GM12872 (cell line): ENCODE measurements around the gene FHDC1.

Experiments
- CTCF ChIP-seq: IDR thresholded peaks from 3 replicates; pipeline ENCODE4 v1.5.1; 2011; ENCODE audit warnings: low read depth, mild to moderate bottlenecking, low read length, moderate library complexity; ENCODE audit not compliant: insufficient read depth

The FHDC1 gene

GRCh38 chr4:152960082-152960481 is 24.0 kb downstream of the FHDC1 start:
- TF ChIP-seq CTCF: no peak

DNA sequence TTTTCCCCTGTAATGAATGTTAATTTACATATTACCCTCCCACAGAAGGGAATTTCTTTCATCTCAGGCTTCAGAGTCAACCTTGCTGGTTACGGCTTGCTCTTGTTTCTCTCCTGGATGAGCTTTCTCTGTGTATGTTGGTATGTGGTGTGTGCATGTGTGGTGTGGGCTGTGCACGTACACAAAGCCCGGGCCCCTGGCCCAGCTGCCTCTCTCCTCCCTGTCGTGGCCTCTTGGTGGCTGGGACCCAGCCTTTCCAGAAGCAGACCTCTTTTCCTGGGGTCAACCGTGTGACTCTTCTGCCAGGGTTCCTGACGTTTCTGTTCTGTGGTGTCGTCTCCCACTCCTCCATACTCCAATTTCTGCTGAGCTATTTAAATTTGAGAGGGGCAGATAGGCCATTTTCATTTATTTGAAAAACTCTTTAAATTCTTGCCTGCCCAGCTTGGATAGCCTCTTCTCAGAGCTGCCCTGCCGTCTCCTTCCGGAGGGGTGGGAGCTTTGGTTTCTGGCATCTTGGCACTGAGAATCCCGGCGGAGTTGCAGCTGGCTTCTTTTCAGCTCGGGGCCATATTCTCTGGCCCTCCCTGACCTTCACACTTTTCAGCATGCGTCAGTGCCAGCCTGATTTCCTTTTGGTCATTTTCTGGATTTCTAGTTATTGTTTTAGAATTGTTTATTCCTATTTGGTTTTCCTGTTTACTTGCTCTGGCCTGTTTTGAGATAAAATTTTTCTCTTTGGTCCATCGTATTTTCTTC is 25.1 kb downstream of the FHDC1 start:
- no peak for TF ChIP-seq CTCF

DNA sequence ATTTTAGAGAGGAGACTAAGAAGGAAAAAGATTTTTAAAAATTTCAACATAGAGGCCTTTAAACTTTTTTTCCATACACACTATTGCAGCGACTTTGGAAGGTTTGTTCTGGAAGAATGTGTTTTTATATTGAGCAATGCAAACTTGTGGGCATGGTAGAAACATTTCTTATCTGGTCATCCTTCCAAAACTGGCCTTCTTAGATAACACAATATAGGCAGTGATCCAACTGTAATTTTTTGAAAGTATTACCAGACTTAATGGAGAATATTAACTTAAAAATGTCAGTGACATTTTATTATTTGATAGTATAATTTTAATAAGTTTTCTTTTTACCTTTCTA is 25.6 kb downstream of the FHDC1 start:
- TF ChIP-seq CTCF: no peak

- no peak for TF ChIP-seq CTCF
Observed at GRCh38 chr4:152962150-152962549, 26.0 kb downstream of the FHDC1 start.

DNA sequence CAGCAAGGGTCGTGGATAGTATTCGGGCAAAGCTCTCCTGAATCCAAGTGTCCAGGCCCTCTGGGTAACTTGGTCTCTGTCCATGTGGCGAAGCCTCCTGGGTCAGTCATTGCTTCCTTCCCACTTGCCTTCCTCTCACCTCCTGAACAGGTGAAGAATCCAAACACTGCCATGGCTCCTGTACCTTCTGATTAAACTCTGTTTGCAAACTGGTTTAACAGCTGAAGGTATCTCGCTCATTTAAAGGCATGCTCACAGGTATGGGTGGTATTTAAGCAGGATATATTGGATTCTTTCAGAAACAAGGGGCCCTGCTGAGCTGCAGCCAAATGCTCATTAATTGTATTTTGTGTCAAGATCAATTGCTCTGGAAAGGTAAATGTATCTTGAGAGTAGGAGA is 28.2 kb downstream of the FHDC1 start:
- no peak for TF ChIP-seq CTCF

GRCh38 chr4:152965611-152966010 is 29.5 kb downstream of the FHDC1 start:
- no peak for TF ChIP-seq CTCF

- no peak for TF ChIP-seq CTCF
Observed at GRCh38 chr4:152967907-152968306, 31.8 kb downstream of the FHDC1 start.
